Mesothelial cell of epicardium (in vitro differentiated cells): ENCODE results near the gene LTB4R. TPM values are rescaled to one million over a fixed set of nuclear protein-coding genes. Genes with fewer than 3 reads are reported as not detected.

ENCODE experiments used
- DNase-seq, 2 experiments: peaks; one replicate each; pipeline ENCODE4 v3.0.0; 2021; ENCODE audit warnings: low spot score in 2 of 2; ENCODE audit not compliant: unreplicated experiment in 2 of 2
- H3K27ac Mint-ChIP-seq: 2 replicates; pipeline ENCODE4 v1.8.0; 2021; ENCODE audit warnings: mixed read lengths
- H3K27me3 Mint-ChIP-seq: 2 replicates; pipeline ENCODE4 v1.8.0; 2021; ENCODE audit warnings: low read depth, mixed read lengths
- H3K36me3 Mint-ChIP-seq: 2 replicates; pipeline ENCODE4 v1.8.0; 2021; ENCODE audit warnings: mixed read lengths
- H3K4me1 Mint-ChIP-seq: 2 replicates; pipeline ENCODE4 v1.8.0; 2021; ENCODE audit warnings: mixed read lengths
- H3K4me3 Mint-ChIP-seq: 2 replicates; pipeline ENCODE4 v1.8.0; 2021; ENCODE audit warnings: mild to moderate bottlenecking, moderate library complexity, mixed read lengths
- H3K9me3 Mint-ChIP-seq: 2 replicates; pipeline ENCODE4 v1.8.0; 2021; ENCODE audit warnings: mixed read lengths
- CTCF ChIP-seq: fragments of 200-600 bp; sonication (generic); IDR thresholded peaks from one replicate; pipeline ENCODE4 v1.5.0; 2021; ENCODE audit warnings: antibody characterized with exemption; ENCODE audit not compliant: unreplicated experiment
- total RNA-seq: library from RNA; stranded (reverse); gene quantifications from 3 replicates; pipeline ENCODE4 v1.2.1, GENCODE V29; 2021

Gene LTB4R
- total RNA-seq, 1 donor from 2014 or later = 11.8 TPM

GRCh38 chr14:24285351-24285750 is 26.0 kb upstream of the LTB4R start:
- Mint-ChIP-seq H3K4me1 (peaks cover 26% of the 10 kb centered on the region), H3K27ac (peak overlapping the region; percentile 35)
- no peak for DNase-seq

GRCh38 chr14:24286996-24287395 is 24.3 kb upstream of the LTB4R start:
- Mint-ChIP-seq H3K4me1 (peaks cover 26% of the 10 kb centered on the region), H3K27me3 (no peaks in the 10 kb centered on the region), H3K4me3 (no peak overlapping the region), H3K27ac (no peak overlapping the region), H3K9me3 (no peaks in the 10 kb centered on the region), H3K36me3 (peaks cover 8% of the 10 kb centered on the region)
- TF ChIP-seq CTCF = no peak
- DNase-seq = no peak

More at GRCh38 chr14:24285351-24285750, 26.0 kb upstream of the LTB4R start:
- Mint-ChIP-seq H3K36me3 (peaks cover under 1% of the 10 kb centered on the region), H3K4me3 (no peak overlapping the region), H3K27me3 (no peaks in the 10 kb centered on the region), H3K9me3 (no peaks in the 10 kb centered on the region)
- TF ChIP-seq CTCF = no peak

- Mint-ChIP-seq H3K36me3 (peaks cover 9% of the 10 kb centered on the region), H3K4me1 (peaks cover 12% of the 10 kb centered on the region), H3K4me3 (no peak overlapping the region), H3K27ac (no peak overlapping the region), H3K9me3 (no peaks in the 10 kb centered on the region), H3K27me3 (no peaks in the 10 kb centered on the region)
- DNase-seq = no peak
- no peak for TF ChIP-seq CTCF
Measured at GRCh38 chr14:24289649-24290280, 21.5 kb upstream of the LTB4R start.

GRCh38 chr14:24290746-24291145 is 20.6 kb upstream of the LTB4R start:
- peaks cover 5% of the 10 kb centered on the region for H3K4me1 Mint-ChIP-seq
- H3K27ac Mint-ChIP-seq = no peak overlapping the region
- no peaks in the 10 kb centered on the region for H3K27me3 Mint-ChIP-seq
- no peaks in the 10 kb centered on the region for H3K9me3 Mint-ChIP-seq
- H3K36me3 Mint-ChIP-seq = peaks cover 9% of the 10 kb centered on the region
- no peak for TF ChIP-seq CTCF
- H3K4me3 Mint-ChIP-seq = no peak overlapping the region
- DNase-seq = no peak

- Mint-ChIP-seq H3K36me3 (peaks cover 9% of the 10 kb centered on the region), H3K4me3 (no peak overlapping the region), H3K9me3 (no peaks in the 10 kb centered on the region), H3K27ac (no peak overlapping the region), H3K4me1 (no peaks in the 10 kb centered on the region), H3K27me3 (no peaks in the 10 kb centered on the region)
- TF ChIP-seq CTCF = no peak
- no peak for DNase-seq
Measured at GRCh38 chr14:24291446-24292117, 19.7 kb upstream of the LTB4R start.
